Stomach (tissue), 9 donors: Measurements from ENCODE around the gene KIAA1958. TPM values are rescaled to one million over a fixed set of nuclear protein-coding genes. Genes with fewer than 3 reads are reported as not detected.

ENCODE experiments used
- DNase-seq, 2 donors: peaks; one replicate each; pipeline versions ENCODE4 v3.0.0 to v3.0.0-alpha.2; 2013 to 2019
- H3K27ac ChIP-seq, 5 donors: fragments of 200-600 bp in 4 of 5; sonication (generic) in 4 of 5; one replicate each; pipeline ENCODE4 v1.5.1; 2013 to 2019; ENCODE audit warnings: mild to moderate bottlenecking in 1 of 5, moderate library complexity in 1 of 5
- H3K27me3 ChIP-seq, 3 donors: fragments of 200-600 bp; sonication (generic); one replicate each; pipeline ENCODE4 v1.5.1; 2017 to 2019; ENCODE audit warnings: mixed run types in 1 of 3
- H3K36me3 ChIP-seq, 4 donors: fragments of 200-600 bp; sonication (generic); 1 replicate in 3 of 4; 2 replicates in 1 of 4; pipeline ENCODE4 v1.5.1; 2016 to 2019
- H3K4me1 ChIP-seq, 4 donors: fragments of 200-600 bp; sonication (generic); one replicate each; pipeline ENCODE4 v1.5.1; 2016 to 2019
- H3K4me3 ChIP-seq, 4 donors: fragments of 200-600 bp; sonication (generic) in 3 of 4; one replicate each; pipeline ENCODE4 v1.5.1; 2016 to 2019; ENCODE audit warnings: mild to moderate bottlenecking in 1 of 4
- H3K9me3 ChIP-seq, 4 donors: fragments of 200-600 bp; sonication (generic); one replicate each; pipeline ENCODE4 v1.5.1; 2016 to 2019
- EP300 ChIP-seq: sonication (generic); formaldehyde crosslinking; IDR thresholded peaks from one replicate; pipeline ENCODE4 v1.6.1; 2017; ENCODE audit warnings: antibody characterized with exemption
- POLR2A ChIP-seq, 4 donors: fragments of 450-650 bp; IDR thresholded peaks; one replicate each; pipeline ENCODE4 v1.6.1; 2016; ENCODE audit warnings: antibody characterized with exemption in 4 of 4, control low read depth in 2 of 4, mild to moderate bottlenecking in 1 of 4, moderate library complexity in 1 of 4
- POLR2AphosphoS5 ChIP-seq, 3 donors: sonication (generic); formaldehyde crosslinking; IDR thresholded peaks; one replicate each; pipeline ENCODE4 v1.6.1; 2016; ENCODE audit warnings: antibody characterized with exemption in 3 of 3
- WGBS, 5 donors: extraction: QIAGEN DNeasy Blood & Tissue Kit in 3 of 5; methylation state at CpG; one replicate each; pipeline versions ENCODE4 v1.1.5 to v1.1.7; 2013 to 2018; 5-methylcytosine and 5-hydroxymethylcytosine counted together
- intact Hi-C: fragments of 100-400 bp; cut with DNase I; formaldehyde crosslinking; loops from one replicate; pipeline ENCODE4 v1.15.1; 2023; ENCODE audit warnings: low total_unique reads
- polyA plus RNA-seq, 3 donors: library from polyadenylated mRNA; stranded (reverse); fragments of 200-250 nt; gene quantifications; one replicate each; pipeline ENCODE4 v1.2.3, GENCODE V29; 2013
- total RNA-seq, 5 donors: library from RNA; depleted of rRNA; stranded (reverse); fragments of >200 nt; gene quantifications; one replicate each; pipeline versions ENCODE4 v1.1.0 to v1.2.3, GENCODE V29; 2014 to 2016
- TF ChIP-seq, protein P1 (sequence below), 7 experiments: fragments of 450-650 bp in 4 of 7; fragments of 200-600 bp in 3 of 7; sonication (generic) in 3 of 7; IDR thresholded peaks; one replicate each; pipeline ENCODE4 v1.5.1; 2016 to 2019; ENCODE audit warnings: antibody characterized with exemption in 7 of 7, control low read depth in 2 of 7, mild to moderate bottlenecking in 1 of 7
- donor health status: healthy with polysubstance abuse.
- donor health status: Bipolar disorder and iron deficiency.
- donor health status: healthy.

KIAA1958 gene
- total and polyA plus RNA-seq, 8 donors: 0.60 to 77.7 (median 12.8) TPM

GRCh38 chr9:112446526-112446925 lies 40.1 kb upstream of the KIAA1958 start:
- TF ChIP-seq POLR2AphosphoS5 (IDR thresholded peaks at IDR 0.05) (no peak), EP300 (no peak), POLR2A (IDR thresholded peaks at IDR 0.05) (no peak)
- TF ChIP-seq, protein P1, sequence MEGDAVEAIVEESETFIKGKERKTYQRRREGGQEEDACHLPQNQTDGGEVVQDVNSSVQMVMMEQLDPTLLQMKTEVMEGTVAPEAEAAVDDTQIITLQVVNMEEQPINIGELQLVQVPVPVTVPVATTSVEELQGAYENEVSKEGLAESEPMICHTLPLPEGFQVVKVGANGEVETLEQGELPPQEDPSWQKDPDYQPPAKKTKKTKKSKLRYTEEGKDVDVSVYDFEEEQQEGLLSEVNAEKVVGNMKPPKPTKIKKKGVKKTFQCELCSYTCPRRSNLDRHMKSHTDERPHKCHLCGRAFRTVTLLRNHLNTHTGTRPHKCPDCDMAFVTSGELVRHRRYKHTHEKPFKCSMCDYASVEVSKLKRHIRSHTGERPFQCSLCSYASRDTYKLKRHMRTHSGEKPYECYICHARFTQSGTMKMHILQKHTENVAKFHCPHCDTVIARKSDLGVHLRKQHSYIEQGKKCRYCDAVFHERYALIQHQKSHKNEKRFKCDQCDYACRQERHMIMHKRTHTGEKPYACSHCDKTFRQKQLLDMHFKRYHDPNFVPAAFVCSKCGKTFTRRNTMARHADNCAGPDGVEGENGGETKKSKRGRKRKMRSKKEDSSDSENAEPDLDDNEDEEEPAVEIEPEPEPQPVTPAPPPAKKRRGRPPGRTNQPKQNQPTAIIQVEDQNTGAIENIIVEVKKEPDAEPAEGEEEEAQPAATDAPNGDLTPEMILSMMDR (IDR thresholded peaks at IDR 0.05): no peak
- Histone ChIP-seq H3K27me3 (no peaks in the 10 kb centered on the region), H3K36me3 (peaks cover 0 to 15% (median 11%) of the 10 kb centered on the region in 4 donors), H3K27ac (peak overlapping the region in 2 of 5 donors; percentile 35 to 54), H3K9me3 (no peaks in the 10 kb centered on the region), H3K4me3 (no peak overlapping the region), H3K4me1 (peaks cover 0 to 17% (median 7%) of the 10 kb centered on the region in 4 donors)
- DNase-seq: no peak
- 79 to 96% (median 90%) methylated on average over 2 of the region's 2 CpGs for WGBS, 5 donors
- intact Hi-C loops: no loop called here

GRCh38 chr9:112447283-112447761 lies 39.3 kb upstream of the KIAA1958 start:
- H3K9me3 ChIP-seq: no peaks in the 10 kb centered on the region
- 14 to 29% (median 22%) methylated on average over 2 of the region's 2 CpGs for WGBS, 5 donors
- H3K36me3 ChIP-seq: peaks cover 0 to 10% (median 5%) of the 10 kb centered on the region in 4 donors
- H3K4me1 ChIP-seq: peaks cover 0 to 17% (median 7%) of the 10 kb centered on the region in 4 donors
- intact Hi-C loops: no loop called here
- no peaks in the 10 kb centered on the region for H3K27me3 ChIP-seq
- H3K27ac ChIP-seq: peak overlapping the region in 2 of 5 donors; percentile 35 to 54
- peak in 1 of 2 donors; percentile 39 for DNase-seq
- H3K4me3 ChIP-seq: no peak overlapping the region
- TF ChIP-seq POLR2AphosphoS5 (IDR thresholded peaks at IDR 0.05): no peak
- TF ChIP-seq, protein P1 (IDR thresholded peaks at IDR 0.05): no peak
- TF ChIP-seq EP300: no peak
- no peak for TF ChIP-seq POLR2A (IDR thresholded peaks at IDR 0.05)

DNA sequence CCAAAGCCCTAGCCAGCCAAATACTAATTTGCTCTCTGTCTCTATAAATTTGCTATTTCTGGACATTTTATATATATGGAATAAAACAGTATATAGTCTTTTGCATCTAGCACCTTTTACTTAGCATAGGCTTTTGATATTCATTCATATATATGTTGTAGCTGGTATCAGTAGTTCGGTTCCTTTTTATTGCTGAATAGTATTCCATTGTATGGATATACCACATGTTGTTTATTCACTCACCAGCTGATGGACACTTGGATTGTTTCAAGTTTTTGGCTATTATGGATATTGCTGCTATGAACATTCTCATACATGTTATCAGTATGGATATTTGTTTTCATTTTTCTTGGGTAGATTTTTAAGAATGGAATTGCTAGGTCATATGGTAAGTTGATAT lies 23.8 kb upstream of the KIAA1958 start:
- Histone ChIP-seq H3K36me3 (peaks cover 7 to 81% (median 72%) of the 10 kb centered on the region in 4 donors), H3K9me3 (no peaks in the 10 kb centered on the region), H3K4me1 (no peaks in the 10 kb centered on the region), H3K27me3 (no peaks in the 10 kb centered on the region), H3K4me3 (no peak overlapping the region), H3K27ac (no peak overlapping the region)
- DNase-seq: no peak
- TF ChIP-seq EP300: no peak
- TF ChIP-seq, protein P1 (IDR thresholded peaks at IDR 0.05): no peak
- TF ChIP-seq POLR2AphosphoS5 (IDR thresholded peaks at IDR 0.05): no peak
- no peak for TF ChIP-seq POLR2A (IDR thresholded peaks at IDR 0.05)
- 85 to 100% (median 96%) methylated on average over 1 of the region's 1 CpG for WGBS, 5 donors
- intact Hi-C loops: no loop called here

DNA sequence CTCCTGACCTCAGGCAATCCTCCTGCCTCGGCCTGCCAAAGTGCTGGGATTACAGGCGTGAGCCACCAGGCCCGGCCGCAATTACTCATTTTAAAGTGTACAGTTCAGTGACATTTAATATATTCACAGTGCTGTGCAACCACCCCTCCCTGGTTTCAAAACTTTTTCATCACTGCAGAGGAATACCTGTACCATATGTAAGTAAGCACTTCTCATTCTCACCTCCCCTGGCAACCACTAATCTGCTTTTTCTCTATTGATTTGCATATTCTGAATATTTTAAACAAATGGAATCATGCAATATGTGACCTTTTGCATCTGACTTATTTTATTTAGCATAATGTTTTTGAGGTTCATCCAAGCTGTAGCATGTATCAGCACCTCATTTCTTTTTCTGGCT lies 21.3 kb upstream of the KIAA1958 start:
- Histone ChIP-seq H3K4me3 (no peak overlapping the region), H3K4me1 (no peaks in the 10 kb centered on the region), H3K36me3 (peaks cover 7 to 69% (median 56%) of the 10 kb centered on the region in 4 donors), H3K27ac (no peak overlapping the region), H3K9me3 (no peaks in the 10 kb centered on the region), H3K27me3 (no peaks in the 10 kb centered on the region)
- 90 to 95% (median 94%) methylated on average over 4 of the region's 4 CpGs for whole genome bisulfite sequencing, 5 donors
- DNase-seq: no peak
- TF ChIP-seq POLR2AphosphoS5 (IDR thresholded peaks at IDR 0.05): no peak
- no peak for TF ChIP-seq POLR2A (IDR thresholded peaks at IDR 0.05)
- intact Hi-C loops: no loop called here

- H3K4me3 ChIP-seq: no peak overlapping the region
- no peak for DNase-seq
- intact Hi-C loops: no loop called here
- H3K27ac ChIP-seq: no peak overlapping the region
- H3K9me3 ChIP-seq: peaks cover 0 to 15% (median 4%) of the 10 kb centered on the region in 4 donors
- H3K36me3 ChIP-seq: peaks cover 0 to 51% (median 33%) of the 10 kb centered on the region in 4 donors
- TF ChIP-seq POLR2AphosphoS5 (IDR thresholded peaks at IDR 0.05) (no peak), EP300 (no peak), POLR2A (IDR thresholded peaks at IDR 0.05) (no peak)
- TF ChIP-seq, protein P1 (IDR thresholded peaks at IDR 0.05): no peak
- no peaks in the 10 kb centered on the region for H3K27me3 ChIP-seq
- H3K4me1 ChIP-seq: no peaks in the 10 kb centered on the region
- 84 to 91% (median 85%) methylated on average over 3 of the region's 3 CpGs for WGBS, 5 donors
Observed at GRCh38 chr9:112472996-112473395, 13.6 kb upstream of the KIAA1958 start.
